Mesothelial cell of epicardium (in vitro differentiated cells): Measurements from ENCODE around the gene CPA4. TPM values are rescaled to one million over a fixed set of nuclear protein-coding genes. Genes with fewer than 3 reads are reported as not detected.
A peak's percentile ranks its signal among the peaks of the same experiment; 100 is the strongest.

Experiments
- DNase-seq, 2 experiments: peaks; one replicate each; pipeline ENCODE4 v3.0.0; 2021; ENCODE audit warnings: low spot score in 2 of 2; ENCODE audit not compliant: unreplicated experiment in 2 of 2
- H3K27ac Mint-ChIP-seq: 2 replicates; pipeline ENCODE4 v1.8.0; 2021; ENCODE audit warnings: mixed read lengths
- H3K27me3 Mint-ChIP-seq: 2 replicates; pipeline ENCODE4 v1.8.0; 2021; ENCODE audit warnings: low read depth, mixed read lengths
- H3K36me3 Mint-ChIP-seq: 2 replicates; pipeline ENCODE4 v1.8.0; 2021; ENCODE audit warnings: mixed read lengths
- H3K4me1 Mint-ChIP-seq: 2 replicates; pipeline ENCODE4 v1.8.0; 2021; ENCODE audit warnings: mixed read lengths
- H3K4me3 Mint-ChIP-seq: 2 replicates; pipeline ENCODE4 v1.8.0; 2021; ENCODE audit warnings: mild to moderate bottlenecking, moderate library complexity, mixed read lengths
- H3K9me3 Mint-ChIP-seq: 2 replicates; pipeline ENCODE4 v1.8.0; 2021; ENCODE audit warnings: mixed read lengths
- total RNA-seq: library from RNA; stranded (reverse); gene quantifications from 3 replicates; pipeline ENCODE4 v1.2.1, GENCODE V29; 2021
- TF ChIP-seq, protein P1 (sequence below): fragments of 200-600 bp; sonication (generic); IDR thresholded peaks from one replicate; pipeline ENCODE4 v1.5.0; 2021; ENCODE audit warnings: antibody characterized with exemption; ENCODE audit not compliant: unreplicated experiment

CPA4 gene
- total RNA-seq, 1 donor from 2014 or later = 4.1 TPM

DNA sequence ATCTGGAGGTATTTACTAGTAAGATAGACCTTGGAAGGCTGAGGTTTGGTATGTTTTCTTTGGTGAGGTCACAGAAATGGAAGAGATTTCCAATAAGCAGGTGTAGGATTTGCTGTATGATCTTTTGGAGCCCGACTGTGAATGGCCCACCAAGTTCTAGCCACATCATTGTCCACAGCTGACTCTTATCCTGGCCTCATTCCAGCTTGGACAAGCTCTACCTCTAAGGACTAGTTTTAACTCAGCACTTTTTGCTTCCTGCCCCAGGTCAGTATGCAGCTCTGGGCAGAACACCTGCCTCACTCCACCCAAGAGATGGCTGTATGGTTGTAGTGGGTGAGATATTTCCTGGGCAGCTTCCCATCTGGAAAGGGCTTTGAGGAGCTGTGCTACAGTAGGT lies 6.1 kb upstream of the CPA4 start:
- no peak overlapping the region for H3K4me3 Mint-ChIP-seq
- H3K27me3 Mint-ChIP-seq = no peaks in the 10 kb centered on the region
- DNase-seq = no peak
- H3K4me1 Mint-ChIP-seq = peaks cover 4% of the 10 kb centered on the region
- TF ChIP-seq, protein P1, sequence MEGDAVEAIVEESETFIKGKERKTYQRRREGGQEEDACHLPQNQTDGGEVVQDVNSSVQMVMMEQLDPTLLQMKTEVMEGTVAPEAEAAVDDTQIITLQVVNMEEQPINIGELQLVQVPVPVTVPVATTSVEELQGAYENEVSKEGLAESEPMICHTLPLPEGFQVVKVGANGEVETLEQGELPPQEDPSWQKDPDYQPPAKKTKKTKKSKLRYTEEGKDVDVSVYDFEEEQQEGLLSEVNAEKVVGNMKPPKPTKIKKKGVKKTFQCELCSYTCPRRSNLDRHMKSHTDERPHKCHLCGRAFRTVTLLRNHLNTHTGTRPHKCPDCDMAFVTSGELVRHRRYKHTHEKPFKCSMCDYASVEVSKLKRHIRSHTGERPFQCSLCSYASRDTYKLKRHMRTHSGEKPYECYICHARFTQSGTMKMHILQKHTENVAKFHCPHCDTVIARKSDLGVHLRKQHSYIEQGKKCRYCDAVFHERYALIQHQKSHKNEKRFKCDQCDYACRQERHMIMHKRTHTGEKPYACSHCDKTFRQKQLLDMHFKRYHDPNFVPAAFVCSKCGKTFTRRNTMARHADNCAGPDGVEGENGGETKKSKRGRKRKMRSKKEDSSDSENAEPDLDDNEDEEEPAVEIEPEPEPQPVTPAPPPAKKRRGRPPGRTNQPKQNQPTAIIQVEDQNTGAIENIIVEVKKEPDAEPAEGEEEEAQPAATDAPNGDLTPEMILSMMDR = no peak
- peak overlapping the region; percentile 36 for H3K27ac Mint-ChIP-seq
- peaks cover 14% of the 10 kb centered on the region for H3K9me3 Mint-ChIP-seq
- peaks cover 3% of the 10 kb centered on the region for H3K36me3 Mint-ChIP-seq

DNA sequence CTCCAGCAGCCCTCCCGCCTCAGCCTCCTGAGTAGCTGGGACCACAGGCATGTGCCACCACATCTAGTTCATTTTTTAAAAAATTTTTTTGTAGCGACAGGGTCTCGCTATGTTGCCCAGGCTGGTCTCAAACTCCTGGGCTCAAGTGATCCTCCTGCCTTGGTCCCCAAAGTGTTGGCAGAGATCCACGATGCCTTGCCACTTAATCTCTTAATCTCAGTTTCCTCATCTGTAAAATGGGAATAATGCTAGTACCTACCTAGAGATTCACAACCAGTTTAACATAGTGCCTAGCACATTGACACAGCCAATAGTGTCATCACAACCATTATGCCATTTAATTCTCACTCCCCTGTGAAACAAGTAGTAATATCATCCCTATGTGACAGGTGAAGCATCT lies 4.8 kb upstream of the CPA4 start:
- H3K36me3 Mint-ChIP-seq = peaks cover 3% of the 10 kb centered on the region
- H3K4me1 Mint-ChIP-seq = peaks cover 11% of the 10 kb centered on the region
- TF ChIP-seq, protein P1 = no peak
- no peak overlapping the region for H3K27ac Mint-ChIP-seq
- no peak overlapping the region for H3K4me3 Mint-ChIP-seq
- no peaks in the 10 kb centered on the region for H3K27me3 Mint-ChIP-seq
- DNase-seq = no peak
- peaks cover 14% of the 10 kb centered on the region for H3K9me3 Mint-ChIP-seq

DNA sequence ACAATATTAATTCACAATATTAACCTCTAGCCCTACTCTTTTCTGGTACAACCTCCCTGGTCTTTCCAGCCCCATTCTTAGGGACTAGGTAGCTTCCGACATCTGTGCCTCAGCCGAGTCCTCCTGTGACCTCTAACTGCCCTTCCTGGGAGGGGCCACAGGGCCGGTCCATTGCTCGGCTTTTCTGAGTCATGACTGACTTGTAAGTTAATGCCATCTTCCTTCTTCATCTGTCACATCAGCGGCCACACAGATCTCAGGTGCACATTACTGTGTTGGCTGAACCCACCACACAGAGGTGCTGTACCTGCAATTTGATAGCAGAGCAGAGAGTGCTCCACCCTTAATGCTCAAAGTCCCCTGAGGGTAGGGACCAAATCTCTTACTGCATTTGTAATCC lies 4.1 kb upstream of the CPA4 start:
- H3K4me1 Mint-ChIP-seq = peaks cover 16% of the 10 kb centered on the region
- TF ChIP-seq, protein P1 = no peak
- H3K4me3 Mint-ChIP-seq = no peak overlapping the region
- H3K27ac Mint-ChIP-seq = no peak overlapping the region
- no peaks in the 10 kb centered on the region for H3K27me3 Mint-ChIP-seq
- DNase-seq = no peak
- H3K36me3 Mint-ChIP-seq = peaks cover 3% of the 10 kb centered on the region
- peaks cover 10% of the 10 kb centered on the region for H3K9me3 Mint-ChIP-seq

DNA sequence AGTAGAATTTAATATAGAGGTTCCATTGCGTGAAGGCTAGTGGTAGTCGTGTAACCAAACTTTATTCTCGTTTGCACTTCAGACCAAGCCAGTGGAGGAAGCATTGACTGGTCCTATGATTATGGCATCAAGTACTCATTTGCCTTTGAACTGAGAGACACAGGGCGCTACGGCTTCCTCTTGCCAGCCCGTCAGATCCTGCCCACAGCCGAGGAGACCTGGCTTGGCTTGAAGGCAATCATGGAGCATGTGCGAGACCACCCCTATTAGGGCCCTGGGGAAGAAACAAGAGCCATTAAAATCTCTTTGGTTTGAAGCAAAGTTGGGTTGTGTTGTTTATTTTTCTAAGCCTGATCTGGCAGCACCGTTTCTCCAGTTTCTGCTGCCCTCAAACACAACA lies 3.5 kb upstream of the CPA4 start:
- Mint-ChIP-seq H3K9me3 (peaks cover 4% of the 10 kb centered on the region), H3K27me3 (no peaks in the 10 kb centered on the region)

DNA sequence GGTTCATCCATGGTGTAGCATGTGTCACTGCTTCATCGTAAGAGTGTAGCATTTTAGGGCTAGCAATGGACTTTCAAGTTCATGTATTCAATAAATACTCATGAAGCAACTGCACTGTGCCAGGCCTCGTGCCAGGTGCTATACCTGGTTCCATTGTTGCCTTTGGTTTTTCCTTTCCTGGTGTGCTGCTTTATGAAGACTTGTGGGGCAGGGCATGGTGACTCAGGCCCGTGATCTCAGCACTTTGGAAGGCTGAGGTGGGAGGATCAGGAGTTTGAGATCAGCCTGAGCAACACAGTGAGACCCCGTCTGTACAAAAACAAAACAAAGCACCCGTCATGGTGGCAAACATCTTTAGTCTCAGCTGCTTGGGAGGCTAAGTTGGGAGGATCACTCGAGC lies 2.2 kb upstream of the CPA4 start:
- H3K4me3 Mint-ChIP-seq = no peak overlapping the region
- no peak overlapping the region for H3K27ac Mint-ChIP-seq
- no peaks in the 10 kb centered on the region for H3K9me3 Mint-ChIP-seq
- H3K4me1 Mint-ChIP-seq = peaks cover 12% of the 10 kb centered on the region
- H3K36me3 Mint-ChIP-seq = no peaks in the 10 kb centered on the region
- TF ChIP-seq, protein P1 = no peak
- DNase-seq = no peak
- H3K27me3 Mint-ChIP-seq = no peaks in the 10 kb centered on the region

More for the DNA sequence above, 3.5 kb upstream of the CPA4 start:
- peaks cover 3% of the 10 kb centered on the region for H3K36me3 Mint-ChIP-seq
- H3K27ac Mint-ChIP-seq = no peak overlapping the region
- H3K4me3 Mint-ChIP-seq = no peak overlapping the region
- H3K4me1 Mint-ChIP-seq = peaks cover 16% of the 10 kb centered on the region
- no peak for DNase-seq
- TF ChIP-seq, protein P1 = no peak

DNA sequence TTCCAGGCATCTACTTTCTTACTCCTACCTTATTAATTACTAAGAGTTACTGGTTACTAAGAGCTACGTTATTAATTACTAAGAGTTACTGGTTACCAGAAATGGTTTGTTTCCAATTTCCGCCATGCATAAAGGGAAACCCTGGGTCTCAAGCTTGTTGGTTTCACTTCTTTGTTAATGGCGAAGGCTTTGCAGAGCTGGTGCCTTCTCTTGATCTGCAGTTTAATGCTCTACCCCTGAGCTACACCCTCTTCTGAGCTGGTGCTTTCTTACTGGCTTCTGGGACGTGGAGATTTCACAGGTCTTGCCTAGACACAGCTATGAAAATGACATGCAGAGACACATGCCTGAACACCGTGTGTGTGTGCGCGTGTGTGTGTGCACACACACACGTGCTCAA lies 560 bp downstream of the CPA4 start:
- Mint-ChIP-seq H3K4me3 (no peak overlapping the region), H3K27ac (no peak overlapping the region), H3K36me3 (no peaks in the 10 kb centered on the region), H3K9me3 (no peaks in the 10 kb centered on the region), H3K27me3 (no peaks in the 10 kb centered on the region), H3K4me1 (peaks cover 30% of the 10 kb centered on the region)
- TF ChIP-seq, protein P1 = no peak
- DNase-seq = no peak
